ENCODE measurements around the gene MAN1A2.
"Not testable (repeated sequence)": the region's sequence is repeated elsewhere in the genome, so short reads cannot be mapped to it uniquely, and the experiment has no call there.

Gene MAN1A2

DNA sequence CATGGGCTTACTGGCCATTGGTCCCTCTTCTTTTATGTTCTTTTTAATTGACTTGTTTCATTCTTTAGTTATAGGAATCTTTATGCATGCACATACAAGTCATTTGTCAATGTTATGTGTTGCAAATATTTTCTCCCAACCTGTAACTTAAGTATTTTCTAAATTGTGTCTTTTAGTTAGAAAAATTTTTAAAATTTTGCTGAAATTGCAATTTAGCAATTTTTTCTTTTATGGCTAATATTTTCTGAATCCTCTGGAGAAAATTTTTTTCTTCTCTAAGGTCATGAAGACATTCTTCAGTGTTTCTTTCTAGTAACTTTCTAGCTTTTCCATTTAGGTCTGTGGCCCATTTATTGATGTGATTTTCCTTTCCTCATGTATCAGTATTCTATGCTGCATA is 189.7 kb downstream of the MAN1A2 start:
- no peak overlapping the region for H3K4me3 ChIP-seq (ENCODE audit: extremely low read depth, insufficient read depth, low read length, poor library complexity, severe bottlenecking)
- H3K36me3 ChIP-seq (ENCODE audit: control insufficient read depth, insufficient read depth, low read length) = no peaks in the 10 kb centered on the region
- no peaks in the 10 kb centered on the region for H3K9me3 ChIP-seq (ENCODE audit: control insufficient read depth, low read length)

DNA sequence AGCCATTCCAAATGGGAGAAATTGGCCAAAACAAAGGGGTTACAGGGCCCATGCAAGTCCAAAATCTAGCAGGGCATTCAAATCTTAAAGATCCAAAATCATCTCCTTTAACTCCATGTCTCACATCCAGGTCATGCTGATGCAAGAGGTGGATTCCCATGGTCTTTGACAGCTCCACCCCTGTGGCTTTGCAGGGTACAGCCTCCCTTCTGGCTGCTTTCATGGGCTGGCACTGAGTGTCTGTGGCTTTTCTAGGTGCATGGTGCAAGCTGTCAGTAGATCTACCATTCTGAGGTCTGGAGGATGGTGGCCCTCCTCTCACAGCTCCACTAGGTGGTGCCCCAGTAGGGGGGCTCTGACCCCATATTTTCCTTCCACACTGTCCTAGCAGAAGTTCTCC is 191.2 kb downstream of the MAN1A2 start:
- H3K4me1 ChIP-seq (ENCODE audit: control insufficient read depth, insufficient read depth, low read length, poor library complexity, severe bottlenecking) = not testable (repeated sequence)

More for the DNA sequence above, 189.7 kb downstream of the MAN1A2 start:
- Histone ChIP-seq H3K4me1 (ENCODE audit: control insufficient read depth, insufficient read depth, low read length, poor library complexity, severe bottlenecking) (no peaks in the 10 kb centered on the region), H3K27ac (ENCODE audit: low read depth, low read length, severe bottlenecking) (no peak overlapping the region)

DNA sequence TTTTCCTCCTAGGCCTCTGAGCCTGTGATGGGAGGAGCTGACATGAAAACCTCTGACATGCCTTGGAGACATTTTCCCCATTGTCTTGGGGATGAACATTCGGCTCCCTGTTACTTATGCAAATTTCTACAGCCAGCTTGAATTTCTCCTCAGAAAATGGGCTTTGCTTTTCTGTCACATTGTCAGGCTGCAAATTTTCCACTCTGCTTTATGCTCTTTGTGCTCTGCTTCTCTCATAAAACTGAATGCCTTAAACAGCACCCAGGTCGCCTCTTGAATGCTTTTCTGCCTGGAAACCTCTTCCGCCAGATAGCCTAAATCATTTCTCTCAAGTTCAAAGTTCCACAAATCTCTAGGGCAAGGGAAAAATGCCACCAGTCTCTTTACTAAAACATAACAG is 191.9 kb downstream of the MAN1A2 start:
- Histone ChIP-seq H3K4me3 (ENCODE audit: extremely low read depth, insufficient read depth, low read length, poor library complexity, severe bottlenecking) (no peak overlapping the region), H3K27ac (ENCODE audit: low read depth, low read length, severe bottlenecking) (no peak overlapping the region), H3K9me3 (ENCODE audit: control insufficient read depth, low read length) (no peaks in the 10 kb centered on the region), H3K36me3 (ENCODE audit: control insufficient read depth, insufficient read depth, low read length) (no peaks in the 10 kb centered on the region), H3K4me1 (ENCODE audit: control insufficient read depth, insufficient read depth, low read length, poor library complexity, severe bottlenecking) (no peaks in the 10 kb centered on the region)
- WGBS, 2 experiments (ENCODE audit: insufficient coverage in 2 of 2) = 86 to 96% methylated on average over 2 to 3 of the region's 3 CpGs

More for the DNA sequence above, 191.2 kb downstream of the MAN1A2 start:
- not testable (repeated sequence) for H3K36me3 ChIP-seq (ENCODE audit: control insufficient read depth, insufficient read depth, low read length); H3K9me3 ChIP-seq (ENCODE audit: control insufficient read depth, low read length); H3K4me3 ChIP-seq (ENCODE audit: extremely low read depth, insufficient read depth, low read length, poor library complexity, severe bottlenecking); H3K27ac ChIP-seq (ENCODE audit: low read depth, low read length, severe bottlenecking)

DNA sequence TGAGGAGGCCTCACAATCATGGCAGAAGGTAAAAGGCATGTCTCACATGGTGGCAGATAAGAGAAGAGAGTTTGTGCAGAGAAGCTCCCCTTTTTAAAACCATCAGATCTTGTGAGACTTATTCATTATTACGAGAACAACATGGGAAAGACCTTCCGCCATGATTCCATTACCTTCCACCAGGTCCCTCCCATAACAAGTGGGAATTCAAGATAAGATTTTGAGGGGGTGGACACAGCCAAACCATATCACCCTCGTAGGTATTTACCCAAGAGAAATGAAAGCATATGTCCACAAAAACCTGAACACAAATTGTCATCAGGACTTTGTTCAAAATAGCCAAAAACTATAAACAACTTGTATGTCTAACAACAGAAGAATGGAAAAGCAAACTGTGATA is 192.7 kb downstream of the MAN1A2 start:
- Histone ChIP-seq H3K4me3 (ENCODE audit: extremely low read depth, insufficient read depth, low read length, poor library complexity, severe bottlenecking) (no peak overlapping the region), H3K4me1 (ENCODE audit: control insufficient read depth, insufficient read depth, low read length, poor library complexity, severe bottlenecking) (no peaks in the 10 kb centered on the region), H3K36me3 (ENCODE audit: control insufficient read depth, insufficient read depth, low read length) (no peaks in the 10 kb centered on the region), H3K9me3 (ENCODE audit: control insufficient read depth, low read length) (no peaks in the 10 kb centered on the region), H3K27ac (ENCODE audit: low read depth, low read length, severe bottlenecking) (no peak overlapping the region)
- 70% methylated on average over 2 of the region's 3 CpGs; no CpG with 5 or more reads in 1 of the 2 experiments for WGBS, 2 experiments (ENCODE audit: insufficient coverage in 2 of 2)

DNA sequence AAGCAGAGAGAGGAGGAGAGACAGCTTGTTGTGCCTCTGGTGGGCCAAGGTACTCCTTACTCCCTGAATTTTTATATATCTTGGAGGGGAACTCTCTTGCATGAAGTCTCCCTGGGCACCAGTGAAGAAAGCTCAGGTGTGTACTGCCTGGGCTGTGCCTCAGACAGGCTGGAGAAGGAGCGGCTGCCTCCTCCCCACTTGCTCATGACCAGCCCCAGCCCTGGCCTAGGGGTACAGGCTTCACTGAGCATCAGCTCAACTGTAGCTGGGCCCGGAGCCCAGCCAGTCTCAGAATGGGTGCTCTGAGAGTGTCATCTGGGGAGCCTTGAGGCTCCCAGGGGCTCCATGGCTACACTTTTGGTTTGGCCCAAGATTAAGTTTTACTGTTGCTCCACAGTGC is 193.8 kb downstream of the MAN1A2 start:
- Histone ChIP-seq H3K36me3 (ENCODE audit: control insufficient read depth, insufficient read depth, low read length) (no peaks in the 10 kb centered on the region), H3K9me3 (ENCODE audit: control insufficient read depth, low read length) (no peaks in the 10 kb centered on the region), H3K4me3 (ENCODE audit: extremely low read depth, insufficient read depth, low read length, poor library complexity, severe bottlenecking) (no peak overlapping the region), H3K27ac (ENCODE audit: low read depth, low read length, severe bottlenecking) (no peak overlapping the region), H3K4me1 (ENCODE audit: control insufficient read depth, insufficient read depth, low read length, poor library complexity, severe bottlenecking) (no peaks in the 10 kb centered on the region)
- WGBS, 2 experiments (ENCODE audit: insufficient coverage in 2 of 2) = 84 to 92% methylated on average over 2 of the region's 2 CpGs

DNA sequence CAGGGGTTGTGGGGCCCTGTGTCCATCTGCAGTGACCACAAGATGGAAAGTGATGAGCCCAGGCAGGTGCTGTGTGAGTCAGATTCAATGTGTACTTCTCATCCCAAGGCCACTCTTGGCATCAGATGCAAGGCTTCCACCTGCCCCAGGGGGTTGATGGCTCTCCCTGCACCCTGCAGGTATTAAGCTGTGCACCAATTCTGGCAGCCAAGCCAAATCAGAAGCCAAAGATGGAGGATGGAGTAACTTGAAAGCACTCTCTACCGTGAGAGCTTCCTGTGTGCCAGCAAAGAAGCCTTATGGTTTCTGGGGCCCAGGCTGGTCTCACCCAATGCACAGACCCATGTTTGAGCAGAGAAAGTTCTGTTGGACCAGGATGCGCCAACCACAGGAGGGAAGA is 194.3 kb downstream of the MAN1A2 start:
- no peaks in the 10 kb centered on the region for H3K4me1 ChIP-seq (ENCODE audit: control insufficient read depth, insufficient read depth, low read length, poor library complexity, severe bottlenecking)
- no peaks in the 10 kb centered on the region for H3K36me3 ChIP-seq (ENCODE audit: control insufficient read depth, insufficient read depth, low read length)
- no peaks in the 10 kb centered on the region for H3K9me3 ChIP-seq (ENCODE audit: control insufficient read depth, low read length)
- H3K27ac ChIP-seq (ENCODE audit: low read depth, low read length, severe bottlenecking) = no peak overlapping the region
- no peak overlapping the region for H3K4me3 ChIP-seq (ENCODE audit: extremely low read depth, insufficient read depth, low read length, poor library complexity, severe bottlenecking)
- 86 to 100% methylated on average over 1 to 2 of the region's 2 CpGs for WGBS, 2 experiments (ENCODE audit: insufficient coverage in 2 of 2)

DNA sequence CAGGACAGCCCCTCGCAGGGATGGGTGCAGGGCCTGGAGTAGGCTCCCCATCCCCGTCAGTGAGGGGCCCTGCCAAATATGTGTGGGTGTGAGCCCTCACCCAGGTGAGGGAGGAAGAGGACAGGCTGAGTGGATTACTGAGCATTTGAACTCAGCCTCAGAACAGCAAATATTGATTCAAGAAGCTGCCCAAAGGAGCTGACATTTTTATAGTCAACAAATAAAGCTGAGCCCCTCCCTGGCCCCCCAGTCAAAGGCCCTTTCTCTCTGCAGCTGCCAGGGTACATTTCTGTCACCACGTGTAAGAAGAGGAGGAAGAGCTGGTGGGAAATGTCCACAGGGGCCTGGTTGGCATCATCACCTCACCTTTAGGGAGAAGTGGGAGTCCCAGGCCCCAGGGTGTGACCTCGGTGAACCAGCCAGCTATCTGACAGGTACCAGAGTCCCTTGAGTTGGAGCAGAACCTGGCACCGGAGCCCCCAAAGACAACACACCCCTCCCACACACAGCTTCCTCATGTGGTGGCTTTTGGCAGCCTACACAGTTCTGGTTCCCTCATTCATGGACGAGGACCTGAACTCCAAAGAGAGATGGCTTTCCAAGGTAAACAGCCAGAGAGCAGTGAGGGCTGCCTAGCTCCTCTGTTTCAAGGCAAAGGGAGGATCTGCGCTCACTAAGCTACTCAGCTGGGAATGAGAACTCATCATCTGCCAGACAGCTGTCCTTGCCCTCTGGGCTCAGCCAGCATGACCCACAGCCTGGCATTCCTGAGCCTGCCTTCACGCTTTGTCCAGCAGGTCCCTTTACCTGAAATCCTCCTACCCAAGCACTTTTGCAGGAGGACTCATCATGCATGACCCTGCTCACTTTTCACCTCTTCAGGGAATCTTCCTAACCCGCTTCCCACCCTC is 195.6 kb downstream of the MAN1A2 start:
- no peak overlapping the region for H3K4me3 ChIP-seq (ENCODE audit: extremely low read depth, insufficient read depth, low read length, poor library complexity, severe bottlenecking)
- H3K9me3 ChIP-seq (ENCODE audit: control insufficient read depth, low read length) = no peaks in the 10 kb centered on the region
- 87 to 89% methylated on average over 7 to 8 of the region's 9 CpGs for WGBS, 2 experiments (ENCODE audit: insufficient coverage in 2 of 2)
- no peaks in the 10 kb centered on the region for H3K36me3 ChIP-seq (ENCODE audit: control insufficient read depth, insufficient read depth, low read length)
- no peaks in the 10 kb centered on the region for H3K4me1 ChIP-seq (ENCODE audit: control insufficient read depth, insufficient read depth, low read length, poor library complexity, severe bottlenecking)
- no peak overlapping the region for H3K27ac ChIP-seq (ENCODE audit: low read depth, low read length, severe bottlenecking)

DNA sequence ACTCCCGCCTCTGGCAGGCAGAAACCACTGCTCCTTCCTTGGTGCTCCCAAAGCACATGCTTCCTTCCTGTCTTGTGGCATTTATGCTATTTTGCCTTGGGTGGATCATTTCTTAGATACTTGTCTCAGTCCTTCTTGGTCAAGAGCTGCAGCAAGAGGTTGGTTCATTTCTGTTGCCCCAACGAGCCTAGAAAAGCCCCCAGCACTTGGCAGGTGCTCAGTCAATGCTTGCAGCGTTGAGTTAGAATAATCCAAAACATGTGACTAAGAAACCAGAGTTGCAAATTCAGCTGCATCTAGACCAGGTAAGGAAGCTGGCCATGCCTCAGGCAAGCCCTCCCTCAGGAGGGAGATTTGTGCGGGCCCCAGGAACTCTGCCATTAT is 196.2 kb downstream of the MAN1A2 start:
- H3K4me1 ChIP-seq (ENCODE audit: control insufficient read depth, insufficient read depth, low read length, poor library complexity, severe bottlenecking) = no peaks in the 10 kb centered on the region
- no peaks in the 10 kb centered on the region for H3K9me3 ChIP-seq (ENCODE audit: control insufficient read depth, low read length)
- H3K4me3 ChIP-seq (ENCODE audit: extremely low read depth, insufficient read depth, low read length, poor library complexity, severe bottlenecking) = no peak overlapping the region
- no peak overlapping the region for H3K27ac ChIP-seq (ENCODE audit: low read depth, low read length, severe bottlenecking)
- 92 to 100% methylated on average over 1 to 3 of the region's 4 CpGs for WGBS, 2 experiments (ENCODE audit: insufficient coverage in 2 of 2)
- no peaks in the 10 kb centered on the region for H3K36me3 ChIP-seq (ENCODE audit: control insufficient read depth, insufficient read depth, low read length)

DNA sequence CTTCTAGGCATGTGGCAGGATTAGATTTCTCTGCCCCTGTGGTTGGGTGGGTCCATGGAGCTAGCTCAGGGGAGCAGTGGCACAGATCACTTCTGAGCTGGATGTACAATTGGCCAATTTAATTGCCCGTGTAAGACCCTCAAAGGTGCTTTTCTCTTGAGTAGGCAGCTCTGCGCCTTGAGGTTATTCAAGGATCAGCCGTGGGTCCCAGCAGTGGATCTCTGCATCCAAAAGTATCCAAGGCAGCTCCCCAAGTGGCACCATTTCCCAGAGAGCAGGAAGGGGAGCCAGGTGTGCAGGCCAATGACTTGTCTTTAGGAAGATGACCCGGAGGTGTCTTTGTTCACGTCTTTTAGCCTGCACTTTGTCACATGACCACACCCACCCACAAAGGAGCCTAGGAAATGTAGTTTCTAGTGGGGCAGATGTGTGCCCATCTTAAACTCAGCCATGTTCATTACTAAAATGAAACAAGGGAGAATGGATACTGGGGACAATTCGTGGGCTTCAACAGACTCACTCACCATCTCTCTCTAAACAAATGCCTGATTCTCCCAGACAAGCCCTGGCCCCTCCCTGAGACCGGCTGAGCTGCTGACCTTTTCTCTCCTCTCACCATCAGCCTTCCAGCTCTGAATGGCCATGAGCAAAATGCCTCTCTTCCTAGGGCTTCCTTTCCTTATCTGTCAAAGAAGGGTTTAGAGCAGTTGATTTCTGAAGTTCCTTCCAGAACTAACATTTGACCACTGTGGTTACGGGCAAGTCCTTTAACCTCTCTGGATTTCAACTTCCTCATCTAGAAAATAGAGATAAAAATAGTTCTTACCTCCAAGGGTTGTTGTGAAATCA is 197.2 kb downstream of the MAN1A2 start:
- H3K4me3 ChIP-seq (ENCODE audit: extremely low read depth, insufficient read depth, low read length, poor library complexity, severe bottlenecking) = no peak overlapping the region

DNA sequence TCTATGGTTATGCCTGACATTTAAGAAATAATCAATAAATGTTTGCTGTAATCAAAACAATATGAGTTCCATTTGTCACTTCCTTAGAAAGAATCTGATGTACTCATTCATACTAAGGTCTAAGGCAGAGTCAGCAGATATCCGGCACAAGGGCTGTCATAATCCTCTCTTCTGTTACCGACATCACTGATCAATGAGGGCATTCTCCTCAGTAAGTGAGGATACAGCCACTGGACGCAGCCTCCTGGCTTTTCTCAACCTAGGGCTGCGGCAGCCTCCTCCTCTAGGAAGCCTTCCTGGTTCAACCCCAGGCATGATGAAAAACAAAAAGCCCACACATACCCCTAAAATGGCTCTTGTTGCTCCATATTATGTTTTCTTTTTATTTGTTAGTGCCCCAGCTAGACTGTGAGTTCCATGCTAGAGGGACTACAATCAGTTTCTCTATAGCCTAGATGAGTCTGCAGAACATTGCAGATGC is 197.9 kb downstream of the MAN1A2 start:
- WGBS, 2 experiments (ENCODE audit: insufficient coverage in 2 of 2) = 92 to 93% methylated on average over 2 to 3 of the region's 4 CpGs
- H3K36me3 ChIP-seq (ENCODE audit: control insufficient read depth, insufficient read depth, low read length) = no peaks in the 10 kb centered on the region
- no peak overlapping the region for H3K4me3 ChIP-seq (ENCODE audit: extremely low read depth, insufficient read depth, low read length, poor library complexity, severe bottlenecking)
- no peak overlapping the region for H3K27ac ChIP-seq (ENCODE audit: low read depth, low read length, severe bottlenecking)
- no peaks in the 10 kb centered on the region for H3K4me1 ChIP-seq (ENCODE audit: control insufficient read depth, insufficient read depth, low read length, poor library complexity, severe bottlenecking)
- no peaks in the 10 kb centered on the region for H3K9me3 ChIP-seq (ENCODE audit: control insufficient read depth, low read length)

More for the DNA sequence above, 197.2 kb downstream of the MAN1A2 start:
- H3K4me1 ChIP-seq (ENCODE audit: control insufficient read depth, insufficient read depth, low read length, poor library complexity, severe bottlenecking) = no peaks in the 10 kb centered on the region
- H3K9me3 ChIP-seq (ENCODE audit: control insufficient read depth, low read length) = no peaks in the 10 kb centered on the region
- WGBS, 2 experiments (ENCODE audit: insufficient coverage in 2 of 2) = 82 to 85% methylated on average over 5 of the region's 8 CpGs
- H3K36me3 ChIP-seq (ENCODE audit: control insufficient read depth, insufficient read depth, low read length) = no peaks in the 10 kb centered on the region
- H3K27ac ChIP-seq (ENCODE audit: low read depth, low read length, severe bottlenecking) = no peak overlapping the region
